DMS114 treated with DMSO at 0.1 percent for 48 hours (cell line): ENCODE results near the gene OLFML3.

Experiments used
- DNase-seq: peaks from one replicate; lab custom pipeline; 2025; ENCODE audit not compliant: unreplicated experiment; lab: John Stamatoyannopoulos, UW

Gene OLFML3, protein sequence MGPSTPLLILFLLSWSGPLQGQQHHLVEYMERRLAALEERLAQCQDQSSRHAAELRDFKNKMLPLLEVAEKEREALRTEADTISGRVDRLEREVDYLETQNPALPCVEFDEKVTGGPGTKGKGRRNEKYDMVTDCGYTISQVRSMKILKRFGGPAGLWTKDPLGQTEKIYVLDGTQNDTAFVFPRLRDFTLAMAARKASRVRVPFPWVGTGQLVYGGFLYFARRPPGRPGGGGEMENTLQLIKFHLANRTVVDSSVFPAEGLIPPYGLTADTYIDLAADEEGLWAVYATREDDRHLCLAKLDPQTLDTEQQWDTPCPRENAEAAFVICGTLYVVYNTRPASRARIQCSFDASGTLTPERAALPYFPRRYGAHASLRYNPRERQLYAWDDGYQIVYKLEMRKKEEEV

DNA sequence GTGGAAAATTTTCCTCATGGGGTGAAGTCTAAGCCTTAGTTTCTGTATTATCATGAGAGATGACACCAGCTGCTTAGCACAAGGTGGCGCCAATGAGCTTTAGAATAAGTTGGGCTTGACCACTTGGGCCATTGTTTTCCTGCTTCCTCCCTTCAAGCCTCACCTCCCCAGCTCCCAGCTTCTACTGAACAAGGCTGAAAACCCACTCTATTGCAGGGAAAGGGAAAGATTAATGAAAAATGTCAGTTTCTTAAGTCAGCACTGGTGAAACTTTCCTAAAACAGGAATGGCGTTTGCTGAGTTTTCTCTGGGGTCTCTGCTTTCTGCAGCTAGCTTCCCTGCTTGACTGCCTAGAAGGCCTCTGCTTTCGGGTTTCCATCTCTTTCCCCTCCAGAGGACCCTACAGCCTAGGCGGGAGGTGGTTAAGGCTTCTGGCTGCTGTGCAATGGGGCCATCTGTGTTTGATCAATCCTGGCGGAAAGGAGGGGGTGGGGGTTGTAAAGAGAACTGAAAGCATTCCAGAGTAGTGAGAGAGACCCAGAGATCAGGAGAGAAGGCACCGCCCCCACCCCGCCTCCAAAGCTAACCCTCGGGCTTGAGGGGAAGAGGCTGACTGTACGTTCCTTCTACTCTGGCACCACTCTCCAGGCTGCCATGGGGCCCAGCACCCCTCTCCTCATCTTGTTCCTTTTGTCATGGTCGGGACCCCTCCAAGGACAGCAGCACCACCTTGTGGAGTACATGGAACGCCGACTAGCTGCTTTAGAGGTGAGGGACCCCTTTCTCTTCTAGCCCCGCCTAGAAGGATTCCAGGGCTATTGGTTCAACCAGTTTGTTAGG lies at the start of gene OLFML3:
TSS of gene OLFML3 (plus strand) at position 612 of the 840 bp plus-strand sequence. CDS start at position 655, 43 bp downstream.
- DNase-seq: peak; percentile 74

DNA sequence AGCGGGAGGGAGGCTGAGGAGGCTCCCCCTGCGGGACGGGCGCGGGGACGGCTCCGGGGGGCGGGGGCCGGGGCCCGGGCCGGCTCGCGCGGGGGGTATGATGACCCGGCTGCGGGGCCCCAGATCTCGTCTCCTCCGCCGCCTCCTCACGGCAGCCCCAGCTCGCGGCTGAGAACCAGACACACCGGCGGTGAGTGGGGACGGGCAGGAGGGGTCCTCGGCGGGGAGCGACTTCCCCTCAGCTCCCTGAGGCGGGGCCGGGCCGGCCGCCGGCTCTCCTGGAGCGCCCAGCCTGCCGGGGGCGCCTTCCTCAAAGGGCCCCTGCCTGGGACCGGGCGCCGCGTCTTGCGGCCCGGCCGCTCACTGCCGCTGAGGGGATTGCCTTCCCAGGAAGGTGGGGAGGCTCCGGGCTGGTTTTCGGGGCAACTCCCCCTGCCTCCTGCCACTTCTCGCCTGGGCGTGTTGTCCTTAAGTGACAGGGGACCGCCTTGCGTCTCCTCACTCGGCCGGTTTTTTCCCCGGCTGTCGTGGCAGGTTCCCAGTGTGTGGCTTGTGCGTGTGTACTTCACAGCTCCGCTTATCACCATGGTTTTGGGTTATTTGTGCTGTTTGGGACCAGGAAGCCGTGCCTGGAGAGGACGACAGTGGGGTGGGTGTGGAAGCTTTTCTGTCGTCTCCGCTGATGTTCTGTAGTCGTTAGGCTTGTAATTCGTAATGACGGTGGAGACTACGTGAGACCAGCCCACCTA lies 49.4 kb upstream of the OLFML3 start:
- DNase-seq: no peak

DNA sequence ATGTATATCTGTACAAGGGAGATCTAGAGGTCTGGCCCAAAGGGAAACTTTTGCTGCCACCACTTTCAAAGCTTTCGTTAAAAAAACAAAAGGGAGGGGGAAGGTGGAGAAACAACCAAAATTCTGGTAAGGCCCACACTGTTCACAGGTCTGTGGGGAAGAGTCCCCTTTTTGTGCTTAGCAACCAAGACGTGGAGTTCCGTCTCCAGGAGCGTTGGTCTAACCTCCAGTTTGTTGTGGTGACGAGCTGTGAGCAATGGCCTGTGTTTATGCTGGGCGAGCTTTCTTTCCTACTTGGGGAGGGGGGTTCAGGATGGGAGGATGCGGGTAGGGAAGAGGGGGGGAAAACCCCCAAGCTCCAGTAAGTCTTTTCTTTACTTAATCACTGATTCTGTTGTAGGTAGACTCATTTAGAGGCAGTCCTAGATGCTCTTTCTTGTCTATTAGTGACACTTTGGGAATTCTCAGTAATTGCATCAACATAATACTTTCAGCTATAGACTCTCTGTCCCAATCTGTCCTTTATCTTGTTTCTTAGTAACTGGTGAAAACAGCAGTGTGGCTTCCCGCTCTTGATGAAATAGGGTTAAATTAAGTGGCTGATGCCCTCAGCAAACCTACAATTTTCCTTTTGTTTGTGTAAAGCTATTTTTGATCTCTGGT lies 48.6 kb upstream of the OLFML3 start:
- DNase-seq: no peak

DNA sequence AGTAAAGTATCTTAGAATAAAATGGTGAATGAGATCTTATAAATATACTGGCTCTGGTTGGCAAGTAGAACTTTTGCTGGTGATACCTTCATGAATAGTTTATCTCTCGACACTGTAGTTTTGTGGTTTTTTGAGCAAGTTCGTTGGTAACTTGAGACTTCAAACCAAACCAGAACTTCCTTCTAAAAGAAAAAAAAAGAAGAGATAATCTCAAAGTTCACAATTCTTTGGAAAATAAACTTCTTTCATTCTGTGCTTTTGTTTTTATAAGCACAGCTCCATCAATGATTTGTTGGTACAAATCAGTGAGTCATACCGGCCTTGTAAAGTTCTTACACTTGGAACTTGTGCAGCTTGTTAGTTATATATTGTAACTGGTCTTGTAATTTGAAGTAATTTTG lies 47.8 kb upstream of the OLFML3 start:
- DNase-seq: no peak

DNA sequence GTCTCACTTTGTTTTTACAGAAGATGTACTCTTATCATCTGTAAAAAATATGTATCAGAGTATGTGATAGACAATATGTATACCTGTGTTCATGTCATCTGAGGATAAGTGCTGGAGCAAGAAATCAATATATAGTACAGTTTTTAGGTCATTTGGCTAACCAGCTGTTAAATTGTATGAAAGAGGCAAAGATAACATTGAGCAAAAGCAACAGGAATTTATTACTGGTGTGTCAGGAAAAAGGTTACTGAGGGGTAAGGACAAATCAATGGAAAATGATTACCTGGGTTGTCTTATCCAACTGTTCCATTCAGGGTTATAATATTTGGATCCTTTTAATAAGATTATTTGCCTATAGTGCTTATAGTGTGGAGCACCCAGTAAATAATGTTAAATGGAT lies 45.3 kb upstream of the OLFML3 start:
- DNase-seq: no peak

DNA sequence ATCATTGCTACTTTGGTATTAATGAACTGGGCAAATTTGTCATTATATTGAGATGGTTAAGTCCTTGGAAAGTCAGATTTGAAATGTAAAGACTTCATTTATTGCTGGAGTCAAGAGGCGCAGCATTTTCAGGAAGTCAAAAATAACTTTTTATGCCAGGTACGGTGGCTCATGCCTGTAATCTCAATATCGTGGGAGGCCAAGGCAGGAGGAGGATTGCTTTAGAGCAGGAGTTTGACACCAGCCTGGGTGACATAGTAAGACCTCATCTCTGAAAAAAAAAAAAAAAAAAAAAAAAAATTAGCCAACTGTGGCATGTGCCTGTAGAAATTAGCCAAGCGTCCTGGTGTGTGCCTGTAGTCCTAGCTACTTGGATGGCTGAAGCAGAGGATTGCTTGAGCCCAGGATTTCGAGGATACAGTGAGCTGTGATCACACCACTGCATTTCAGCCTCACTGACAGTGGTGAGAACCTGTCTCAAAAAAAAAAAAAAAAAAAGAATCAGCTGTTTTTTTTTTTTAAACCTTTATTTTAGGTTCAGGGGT lies 44.7 kb upstream of the OLFML3 start:
- no peak for DNase-seq

DNA sequence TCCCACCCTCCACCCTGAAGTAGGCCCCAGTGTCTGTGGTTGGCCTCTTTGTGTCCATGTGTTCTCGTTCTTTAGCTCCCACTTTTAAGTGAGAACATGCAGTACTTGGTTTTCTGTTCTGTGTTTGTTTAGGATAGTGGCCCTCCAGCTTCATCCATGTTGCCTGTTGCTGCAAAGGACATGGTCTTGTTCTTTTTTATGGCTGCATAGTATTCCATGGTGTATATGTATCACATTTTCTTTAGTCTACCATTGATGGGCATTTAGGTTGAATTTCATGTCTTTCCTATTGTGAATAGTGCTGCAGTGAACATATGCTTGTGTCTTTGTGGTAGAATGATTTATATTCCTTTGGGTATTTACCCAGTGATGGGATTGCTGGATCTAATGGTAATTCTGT lies 44.1 kb upstream of the OLFML3 start:
- DNase-seq: no peak

DNA sequence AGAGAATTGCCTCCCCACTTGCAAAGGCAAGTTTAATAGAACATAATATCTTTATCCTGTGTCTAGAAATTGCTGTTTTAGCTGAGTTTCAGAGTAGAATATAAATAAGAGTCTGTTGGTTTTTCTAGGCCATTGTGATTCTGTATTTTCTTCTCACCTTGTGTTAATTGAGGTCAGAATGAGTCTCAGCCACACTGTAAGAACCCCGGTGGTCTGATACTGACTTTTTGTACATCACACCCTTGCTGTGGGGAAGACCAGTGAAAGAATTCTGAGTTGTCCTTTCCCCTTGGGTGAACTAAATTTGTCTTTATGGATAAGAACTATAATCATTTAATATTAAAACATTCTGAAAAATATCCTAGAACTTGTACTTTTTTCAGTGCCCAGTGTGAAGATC lies 43.3 kb upstream of the OLFML3 start:
- DNase-seq: no peak

DNA sequence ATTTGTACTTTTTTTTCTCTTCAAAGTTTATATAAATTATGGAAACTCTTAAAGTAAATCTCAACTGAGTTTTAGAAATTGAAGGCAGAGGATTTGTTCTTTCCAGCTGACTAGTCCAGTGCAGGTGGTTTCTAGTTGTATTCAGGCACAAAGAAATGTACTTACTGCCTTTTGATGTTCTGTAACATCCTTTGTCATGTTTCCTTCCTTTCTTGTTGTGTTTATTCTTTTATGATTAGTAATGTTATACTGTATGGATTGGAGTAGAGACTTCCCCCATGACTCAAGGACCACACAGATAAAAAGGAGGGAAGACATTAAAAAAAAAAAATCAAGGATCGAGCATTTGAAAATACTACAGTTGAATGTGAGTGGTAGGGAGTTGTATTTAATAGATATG lies 42.1 kb upstream of the OLFML3 start:
- DNase-seq: no peak

DNA sequence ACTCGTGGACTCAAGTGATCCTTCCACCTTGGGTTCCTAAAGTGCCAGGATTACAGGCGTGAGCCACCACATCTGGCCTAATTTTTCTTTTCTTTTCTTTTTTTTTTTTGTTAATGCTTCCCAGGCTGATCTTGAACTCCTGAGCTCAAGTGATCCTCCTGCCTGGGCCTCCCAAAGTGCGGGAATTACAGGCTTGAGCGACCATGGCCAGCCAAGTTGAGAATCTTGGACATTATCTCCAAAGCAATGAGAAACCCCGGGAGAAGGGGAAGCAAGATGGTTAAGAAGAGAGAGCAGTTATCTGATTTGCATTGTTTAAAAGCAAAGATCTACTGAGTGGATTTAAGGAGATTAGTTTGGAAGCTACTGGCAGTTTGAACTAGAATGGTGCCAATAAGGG lies 41.1 kb upstream of the OLFML3 start:
- DNase-seq: no peak

DNA sequence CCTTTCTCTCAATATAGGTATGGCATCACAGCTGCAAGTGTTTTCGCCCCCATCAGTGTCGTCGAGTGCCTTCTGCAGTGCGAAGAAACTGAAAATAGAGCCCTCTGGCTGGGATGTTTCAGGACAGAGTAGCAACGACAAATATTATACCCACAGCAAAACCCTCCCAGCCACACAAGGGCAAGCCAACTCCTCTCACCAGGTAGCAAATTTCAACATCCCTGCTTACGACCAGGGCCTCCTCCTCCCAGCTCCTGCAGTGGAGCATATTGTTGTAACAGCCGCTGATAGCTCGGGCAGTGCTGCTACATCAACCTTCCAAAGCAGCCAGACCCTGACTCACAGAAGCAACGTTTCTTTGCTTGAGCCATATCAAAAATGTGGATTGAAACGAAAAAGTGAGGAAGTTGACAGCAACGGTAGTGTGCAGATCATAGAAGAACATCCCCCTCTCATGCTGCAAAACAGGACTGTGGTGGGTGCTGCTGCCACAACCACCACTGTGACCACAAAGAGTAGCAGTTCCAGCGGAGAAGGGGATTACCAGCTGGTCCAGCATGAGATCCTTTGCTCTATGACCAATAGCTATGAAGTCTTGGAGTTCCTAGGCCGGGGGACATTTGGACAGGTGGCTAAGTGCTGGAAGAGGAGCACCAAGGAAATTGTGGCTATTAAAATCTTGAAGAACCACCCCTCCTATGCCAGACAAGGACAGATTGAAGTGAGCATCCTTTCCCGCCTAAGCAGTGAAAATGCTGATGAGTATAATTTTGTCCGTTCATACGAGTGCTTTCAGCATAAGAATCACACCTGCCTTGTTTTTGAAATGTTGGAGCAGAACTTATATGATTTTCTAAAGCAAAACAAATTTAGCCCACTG lies 38.7 kb upstream of the OLFML3 start:
- DNase-seq: no peak

DNA sequence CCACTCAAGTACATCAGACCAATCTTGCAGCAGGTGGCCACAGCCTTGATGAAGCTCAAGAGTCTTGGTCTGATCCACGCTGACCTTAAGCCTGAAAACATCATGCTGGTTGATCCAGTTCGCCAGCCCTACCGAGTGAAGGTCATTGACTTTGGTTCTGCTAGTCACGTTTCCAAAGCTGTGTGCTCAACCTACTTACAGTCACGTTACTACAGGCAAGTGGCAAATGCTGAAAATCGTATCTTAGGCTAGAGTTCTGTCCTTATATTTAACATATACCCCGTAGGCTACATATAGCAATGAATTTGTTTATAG lies 38.1 kb upstream of the OLFML3 start:
- no peak for DNase-seq

DNA sequence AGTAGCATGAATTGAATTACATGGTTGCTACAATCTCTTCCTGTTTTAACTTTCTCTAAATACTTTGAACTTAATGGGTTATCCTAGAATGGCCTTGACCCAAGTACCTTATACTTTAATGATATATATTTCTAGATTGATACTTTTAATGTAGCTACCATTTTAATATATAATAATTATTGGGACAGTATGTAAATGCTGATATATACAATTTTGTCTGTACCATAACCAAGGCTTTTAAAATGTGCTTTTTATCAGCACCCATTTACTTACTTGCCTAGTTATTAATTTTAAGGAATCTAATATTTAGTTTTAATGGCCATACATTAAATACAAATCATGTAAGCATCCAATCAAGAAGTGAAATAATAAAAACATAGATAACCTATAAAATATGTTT lies 36.7 kb upstream of the OLFML3 start:
- DNase-seq: no peak

DNA sequence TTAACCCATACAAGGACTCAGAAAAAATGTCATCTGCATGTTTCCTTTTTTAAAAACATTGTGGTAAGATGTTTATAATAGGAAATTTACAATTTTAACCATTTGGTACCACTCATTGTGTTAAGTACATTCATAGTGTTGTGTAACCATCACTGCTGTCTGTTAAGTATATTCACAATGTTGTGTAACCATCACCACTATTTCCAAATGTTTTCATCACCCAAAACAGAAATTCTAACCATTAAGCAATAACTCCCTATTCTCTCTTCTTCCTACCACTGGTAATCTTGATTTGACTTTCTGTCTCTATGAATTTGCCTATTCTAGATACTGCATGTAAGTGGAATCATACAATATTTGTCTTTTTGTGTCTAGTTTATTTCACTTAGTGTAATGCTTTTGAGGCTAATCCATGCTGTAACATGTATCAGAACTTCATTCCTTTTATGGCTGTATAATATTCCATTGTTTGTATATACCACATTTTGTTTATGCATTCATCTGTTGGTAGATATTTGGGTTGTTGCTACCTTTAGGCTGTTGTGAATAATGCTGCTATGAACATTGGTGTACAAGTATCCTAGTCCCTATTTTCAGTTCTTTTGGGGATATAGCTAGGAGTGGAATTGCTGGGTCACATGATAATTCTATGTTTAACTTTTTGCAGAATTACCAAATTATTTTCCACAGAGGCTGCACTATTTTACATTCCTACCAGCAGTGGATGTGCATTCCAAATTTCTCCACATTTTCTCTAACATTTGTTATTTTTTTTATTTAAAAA lies 36.1 kb upstream of the OLFML3 start:
- DNase-seq: no peak

DNA sequence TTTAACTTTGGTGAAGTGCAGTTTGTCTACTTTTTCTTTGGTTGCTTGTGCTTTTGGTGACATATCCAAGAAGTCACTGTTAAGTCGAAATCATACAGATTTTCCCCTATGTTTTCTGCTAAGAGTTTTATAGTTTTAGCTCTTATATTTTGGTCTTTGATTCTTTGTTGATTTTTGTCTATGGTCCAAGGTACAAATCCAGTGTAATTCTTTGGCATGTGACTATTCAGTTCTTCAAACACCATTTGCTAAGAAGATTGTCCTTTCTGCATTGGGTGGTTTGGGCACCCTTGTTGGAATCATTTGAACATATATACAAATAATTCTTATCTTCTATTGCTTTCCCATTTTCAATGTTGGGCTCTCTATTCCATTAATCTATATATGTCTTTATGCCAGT lies 33.9 kb upstream of the OLFML3 start:
- no peak for DNase-seq

DNA sequence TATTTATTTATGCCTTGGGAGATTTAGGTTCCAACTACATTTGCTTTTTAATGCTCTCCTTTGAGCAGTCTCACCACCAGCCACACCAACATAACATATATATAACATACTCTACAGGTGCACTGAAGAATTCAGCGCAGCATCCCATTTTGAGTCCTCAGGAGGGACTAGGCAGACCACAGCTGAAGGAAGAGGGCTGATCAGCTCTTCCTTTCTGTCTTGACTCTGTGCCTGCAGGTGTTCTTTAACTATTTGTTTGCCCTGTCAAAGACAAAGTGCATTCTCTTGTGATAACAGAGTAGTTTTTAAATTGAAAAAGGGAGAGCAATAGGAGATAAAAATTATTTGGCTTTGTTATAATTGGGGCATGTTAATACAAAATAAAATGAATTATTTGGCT lies 33.2 kb upstream of the OLFML3 start:
- no peak for DNase-seq

DNA sequence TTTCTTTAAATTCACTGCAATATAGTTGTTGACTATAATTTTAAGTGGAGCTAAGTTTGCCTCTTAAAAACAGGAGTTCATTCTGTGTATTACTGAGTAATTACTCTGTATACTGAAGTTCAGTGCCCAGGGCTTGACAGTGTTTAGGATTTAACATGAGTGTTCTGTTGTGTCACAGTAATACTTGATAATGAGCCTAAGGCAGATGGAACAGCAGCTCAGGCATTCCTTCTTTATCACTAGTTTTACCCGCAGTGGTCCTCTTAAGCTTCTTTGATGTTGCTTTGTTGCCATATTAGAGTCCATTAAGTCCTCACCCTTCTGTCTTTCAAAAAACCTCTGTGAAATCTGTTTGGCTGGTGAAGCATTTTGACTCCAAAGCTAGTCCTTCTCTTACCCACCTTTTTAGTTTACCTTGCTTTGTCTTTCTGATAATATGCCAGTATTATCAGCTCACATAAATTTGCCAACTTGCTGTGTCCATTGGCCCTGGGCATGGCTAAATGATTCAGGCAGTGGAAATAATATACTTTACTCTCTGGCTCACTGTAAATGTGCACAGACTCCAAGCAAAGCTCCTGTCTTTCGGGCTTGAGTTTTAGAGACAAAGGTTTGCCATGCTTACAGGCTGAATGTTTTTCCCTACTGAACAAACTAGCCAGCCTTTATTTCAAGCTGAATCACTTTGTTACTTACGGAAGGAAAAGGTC lies 32.4 kb upstream of the OLFML3 start:
- no peak for DNase-seq

DNA sequence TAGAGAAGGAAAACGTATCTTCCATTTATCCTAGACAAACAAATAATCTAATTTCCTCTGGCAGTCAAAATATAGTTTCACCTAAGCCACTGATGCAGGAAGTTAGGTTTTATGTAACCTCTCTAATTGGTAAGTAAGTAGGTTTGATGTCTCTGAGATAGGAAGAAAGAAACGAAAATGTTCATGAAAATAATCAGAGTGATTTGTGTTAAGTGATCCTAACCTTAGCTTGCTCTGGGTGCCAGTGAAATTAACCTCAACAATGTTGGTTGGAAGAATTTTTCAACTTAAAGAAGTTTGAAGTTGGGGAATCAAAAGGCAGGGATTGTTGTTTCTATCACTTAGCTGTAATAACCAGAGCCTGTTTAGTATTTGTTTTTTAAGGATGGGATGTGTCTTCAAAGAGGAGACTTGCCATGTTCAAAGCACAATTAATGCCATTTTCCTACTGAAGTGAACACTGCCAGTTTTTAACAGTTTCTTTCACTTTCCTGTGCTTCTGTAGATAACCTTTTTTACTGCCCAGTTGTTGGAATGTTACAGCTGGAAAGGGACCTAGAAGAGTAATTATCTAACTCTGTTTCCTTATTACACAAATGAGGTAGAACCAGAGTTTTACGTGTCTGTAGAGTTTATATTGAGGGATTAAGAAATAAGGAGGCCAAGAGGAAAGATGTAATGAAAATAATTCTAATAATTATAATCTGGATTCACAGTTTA lies 31.7 kb upstream of the OLFML3 start:
- DNase-seq: no peak
